Stimulated activated CD4-positive, alpha-beta T cell treated with anti-CD3 and anti-CD28 coated beads, Interleukin-12 subunit alpha, Interleukin-12 subunit beta, amount 100 ng/mL, for 48 hours (primary cell): ENCODE data around the gene DIAPH2.

Experiments used
- DNase-seq, 3 donors: peaks; one replicate each; pipeline ENCODE4 v3.0.0-alpha.2; 2020; ENCODE audit warnings: low read depth in 2 of 3, low spot score in 1 of 3

The DIAPH2 gene

DNA sequence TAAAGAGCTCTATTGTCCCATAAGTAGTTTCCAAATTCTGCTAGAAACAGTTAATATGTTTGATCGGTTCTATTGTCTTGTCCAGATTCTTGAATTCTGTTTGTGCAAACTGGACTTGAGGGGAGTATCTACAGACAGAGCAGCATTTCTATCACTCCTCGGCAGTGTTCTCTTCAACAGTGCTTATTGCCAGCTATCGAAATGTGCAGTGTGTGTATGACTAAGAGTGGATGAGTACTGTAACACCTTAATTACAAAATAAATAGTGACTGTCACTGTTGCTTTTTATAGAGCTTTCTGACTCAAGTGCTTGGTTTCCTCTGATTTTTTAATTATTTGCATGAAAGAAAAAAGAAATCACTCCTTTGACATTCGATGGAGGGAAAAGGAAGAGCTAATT, 473.6 kb downstream of the DIAPH2 start:
- DNase-seq, result no peak

DNA sequence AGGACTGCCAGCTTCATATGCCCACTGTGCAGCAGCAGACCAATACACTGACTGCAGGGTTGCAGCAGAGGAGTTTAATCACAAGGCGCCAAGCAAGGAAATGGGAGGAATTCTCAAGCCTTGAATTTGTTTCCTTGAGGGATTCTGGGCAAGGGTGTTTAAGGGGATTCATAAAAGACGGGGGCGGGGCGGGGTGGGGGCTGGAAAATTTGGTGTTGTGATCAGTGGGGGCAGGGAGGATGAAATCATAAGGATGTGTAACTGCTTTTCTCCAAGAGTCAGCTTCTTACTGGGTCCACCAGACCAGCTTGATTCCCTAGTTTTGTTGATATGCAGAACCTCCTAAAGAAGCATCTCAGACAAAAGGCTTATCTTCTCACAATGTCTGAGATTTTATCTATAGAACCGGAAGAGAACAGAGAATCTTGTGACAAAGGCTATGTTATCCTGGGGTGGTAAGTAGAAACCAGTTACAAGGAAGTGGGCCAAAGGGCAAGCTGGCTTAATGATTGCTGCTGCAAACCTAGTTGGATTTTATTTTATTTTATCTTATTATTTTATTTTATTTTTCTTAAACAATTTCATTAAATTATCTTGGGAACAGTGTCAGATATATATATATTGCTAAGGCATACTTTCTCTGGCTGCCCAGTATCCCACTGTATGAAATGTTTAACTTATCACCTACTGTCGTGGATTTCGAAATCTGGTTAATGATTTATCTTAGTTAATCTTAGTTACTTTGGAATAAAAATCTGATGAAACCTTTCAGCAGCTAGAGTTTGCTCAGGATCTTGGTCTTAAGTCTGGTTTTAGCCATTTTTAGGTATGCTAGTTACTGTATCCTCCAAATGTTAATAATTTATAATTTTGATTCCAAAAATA, 475.5 kb downstream of the DIAPH2 start:
- no peak for DNase-seq

DNA sequence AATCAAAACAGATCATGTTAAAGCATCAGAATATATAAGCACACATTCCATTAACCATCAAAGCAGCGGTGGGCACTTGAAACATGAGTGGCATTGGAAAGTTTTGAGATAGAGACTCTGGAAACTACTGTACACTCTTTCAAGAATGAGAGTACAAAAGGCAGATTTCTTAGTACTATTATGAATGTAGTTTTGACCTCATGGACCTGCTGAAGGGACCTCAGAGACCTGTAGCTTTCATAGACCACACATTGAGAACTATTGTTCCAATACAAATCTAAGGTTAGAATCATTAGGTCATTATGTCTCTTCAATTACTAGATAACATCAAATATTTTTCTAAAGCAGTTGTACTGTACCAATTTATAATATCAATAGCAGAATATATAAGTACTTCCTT, 482.7 kb downstream of the DIAPH2 start:
- DNase-seq, result no peak

DNA sequence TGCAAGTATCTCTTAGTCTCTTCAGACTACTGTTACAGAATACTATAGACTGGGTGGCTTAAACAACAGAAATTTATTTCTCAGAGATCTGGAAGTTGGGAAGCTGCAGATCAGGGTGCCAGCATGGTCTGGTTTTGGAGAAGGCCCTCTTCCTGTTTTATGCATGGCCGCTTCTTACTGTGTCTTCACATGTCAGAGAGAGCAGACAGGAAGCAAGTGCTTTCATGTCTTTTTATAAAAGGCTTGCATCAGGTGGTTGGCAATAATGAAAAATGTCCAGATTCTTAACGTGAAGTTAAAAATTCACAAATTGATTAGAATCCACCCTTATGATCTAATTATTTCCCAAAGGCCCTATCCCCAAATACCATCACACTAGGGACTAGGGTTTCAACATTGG, 484.0 kb downstream of the DIAPH2 start:
- no peak for DNase-seq

DNA sequence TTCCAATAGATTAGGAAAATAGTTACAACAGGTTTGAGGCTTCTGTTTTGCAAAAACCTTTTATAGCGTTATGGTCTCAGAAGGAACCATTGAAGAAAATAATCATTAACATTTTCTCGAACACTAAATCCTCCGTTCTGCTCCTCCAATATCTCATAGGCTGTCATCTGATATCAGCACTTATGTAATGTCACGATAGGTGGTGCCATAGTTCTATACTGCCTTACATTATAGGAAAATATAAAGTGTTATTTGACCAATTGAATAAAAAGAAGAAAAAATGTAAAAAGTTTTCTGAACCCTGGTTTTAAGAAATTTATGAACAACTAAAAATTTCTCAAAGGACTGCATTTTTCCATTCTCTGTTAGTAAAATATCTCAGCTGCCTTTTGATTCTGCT, 490.5 kb downstream of the DIAPH2 start:
- DNase-seq, result no peak

DNA sequence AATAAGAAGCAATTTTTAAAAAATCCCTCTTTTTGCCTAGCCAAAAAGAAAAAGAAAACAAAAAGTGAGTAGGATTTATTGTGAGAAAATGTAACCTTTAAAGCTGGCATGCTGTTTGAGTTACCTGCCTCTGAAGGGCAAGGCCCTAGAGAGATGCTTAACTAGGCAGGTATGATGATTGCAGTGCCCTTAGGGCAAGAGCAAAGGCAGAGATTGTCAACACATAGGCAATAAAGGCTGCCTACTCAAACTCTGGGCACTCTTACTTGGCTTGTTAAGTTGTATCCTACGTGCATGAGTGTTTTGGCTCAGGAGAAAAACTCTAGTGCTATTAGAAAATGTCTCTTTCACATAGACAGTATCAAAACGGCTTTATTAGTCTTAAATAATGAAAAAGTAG, 505.0 kb downstream of the DIAPH2 start:
- DNase-seq, result no peak

DNA sequence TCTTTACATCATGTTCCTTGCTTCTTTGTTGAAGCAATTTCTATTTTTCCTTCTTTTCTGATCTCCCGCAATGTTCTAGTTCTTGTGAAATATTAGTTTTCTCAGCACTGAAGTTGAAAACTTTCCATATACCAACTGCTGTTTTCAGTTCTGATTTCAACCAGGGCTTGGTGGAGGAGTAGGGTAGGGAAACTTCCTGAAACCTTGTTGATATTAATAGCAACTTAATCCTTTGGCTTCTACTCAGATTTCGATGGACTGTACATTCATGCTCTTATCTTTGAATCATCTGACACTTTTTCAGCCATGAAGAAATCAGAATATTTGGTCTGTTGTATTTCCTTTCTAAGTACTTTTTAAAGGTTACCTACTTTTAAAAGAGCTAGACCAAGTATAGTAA, 514.9 kb downstream of the DIAPH2 start:
- DNase-seq, result no peak

DNA sequence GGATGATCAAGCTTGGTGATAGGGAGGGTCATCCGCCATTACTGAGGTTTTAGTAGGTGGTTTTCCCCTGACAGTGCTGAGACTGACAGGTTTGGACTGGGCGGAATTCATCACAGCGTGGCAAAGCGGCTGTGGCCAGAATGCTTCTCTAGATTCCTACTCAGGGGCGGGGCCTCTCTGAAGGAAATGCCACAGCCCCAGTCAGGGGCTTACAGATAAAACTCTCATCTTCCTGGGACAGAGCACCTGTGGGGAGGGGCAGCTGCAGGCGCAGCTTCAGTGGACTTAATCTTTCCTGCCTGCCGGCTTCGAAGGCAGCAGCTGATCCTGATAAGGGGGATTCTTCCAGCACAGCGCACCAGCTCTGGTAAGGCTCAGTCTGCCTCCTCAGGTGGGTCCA, 515.8 kb downstream of the DIAPH2 start:
- no peak for DNase-seq

DNA sequence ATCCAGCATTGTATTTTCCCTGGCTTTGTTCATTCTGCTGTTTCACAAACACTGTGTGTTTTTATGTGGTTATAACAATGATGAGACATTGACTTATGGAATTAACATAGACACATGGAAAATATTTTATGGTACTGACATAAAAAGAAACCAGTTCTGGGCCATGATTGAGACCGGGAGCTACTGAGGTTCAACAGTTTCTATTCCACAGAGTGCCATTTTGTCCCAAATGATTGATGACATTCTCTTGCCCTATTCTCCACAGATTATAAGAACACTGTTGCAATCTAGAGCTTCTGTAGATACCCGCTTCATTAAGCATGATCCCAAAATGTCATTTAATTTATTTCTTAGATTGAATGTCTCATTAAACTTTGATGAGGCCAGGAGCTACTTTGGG, 525.9 kb downstream of the DIAPH2 start:
- DNase-seq, result no peak

DNA sequence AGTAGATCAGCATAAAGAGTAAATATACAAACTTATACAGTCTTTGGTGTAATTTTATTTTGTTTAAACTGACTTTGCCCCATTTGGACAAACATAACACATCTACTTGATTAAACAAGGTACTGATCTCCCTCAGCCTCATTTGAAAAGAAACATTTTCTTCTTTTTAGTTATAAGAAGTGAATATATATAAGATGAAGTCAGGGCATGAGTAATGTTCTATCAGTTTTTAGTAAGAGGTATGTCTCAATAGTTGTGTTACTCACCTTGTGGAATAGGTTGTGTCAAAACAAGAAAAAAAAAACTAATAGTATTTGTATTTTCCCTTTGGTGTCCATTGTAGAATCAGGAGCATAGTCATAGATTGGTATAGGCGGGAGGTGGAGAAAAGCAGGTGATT, 526.4 kb downstream of the DIAPH2 start:
- DNase-seq, result no peak

DNA sequence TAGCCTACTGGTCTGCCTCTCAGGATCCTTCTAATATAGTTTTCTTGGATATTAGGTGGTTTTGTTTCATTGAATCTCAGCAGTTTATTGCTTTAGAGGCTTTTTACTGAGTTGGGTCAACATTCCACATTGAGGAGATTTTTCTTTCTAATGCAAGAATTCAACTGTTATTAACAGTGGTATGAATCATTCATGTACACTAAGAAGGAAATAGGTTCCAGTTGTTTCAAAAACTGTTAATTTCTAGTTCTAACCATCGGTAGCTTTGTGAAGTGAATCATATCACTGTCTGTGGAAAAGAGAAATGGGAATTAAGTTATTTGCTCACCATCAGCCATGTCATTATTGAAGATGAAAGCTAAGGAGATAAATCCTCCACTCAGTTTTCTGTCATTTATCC, 530.5 kb downstream of the DIAPH2 start:
- DNase-seq, result no peak

DNA sequence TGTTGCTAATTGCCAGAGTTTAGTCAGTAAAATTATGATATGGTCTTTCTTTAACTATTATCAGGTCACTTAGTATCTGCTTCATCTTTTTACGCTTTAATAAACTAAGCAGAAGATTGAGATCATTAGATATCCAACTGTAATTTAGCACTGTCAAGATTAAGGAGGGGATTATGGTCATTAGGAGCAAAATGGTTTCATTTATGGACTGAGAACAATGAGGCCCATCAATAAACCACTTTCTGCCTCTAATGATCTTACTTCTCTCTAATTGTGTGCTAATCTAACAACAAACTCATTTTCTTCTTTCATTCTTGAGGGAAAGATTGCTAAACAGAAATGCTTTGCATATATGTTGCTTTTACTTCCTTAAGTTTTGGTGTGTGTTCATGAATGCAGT, 539.5 kb downstream of the DIAPH2 start:
- no peak for DNase-seq

DNA sequence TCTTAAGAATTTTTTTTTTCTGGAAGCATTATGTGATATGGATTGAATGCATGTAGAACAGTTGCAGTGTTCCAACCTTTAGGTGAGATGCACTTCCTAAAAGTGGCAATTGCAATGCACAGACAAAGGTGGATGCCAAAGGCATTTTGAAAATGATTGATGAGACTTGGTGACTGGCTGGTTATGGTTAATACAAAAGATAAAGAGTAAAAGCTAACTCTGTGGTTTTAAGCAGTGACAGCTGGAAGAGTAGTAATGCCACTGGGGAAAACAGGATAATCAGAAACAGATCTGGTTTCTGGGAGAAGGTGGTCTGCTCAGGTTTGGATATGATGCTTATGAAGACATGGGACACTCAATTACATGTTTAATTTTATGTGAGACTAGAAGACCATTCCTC, 544.7 kb downstream of the DIAPH2 start:
- DNase-seq, result no peak

DNA sequence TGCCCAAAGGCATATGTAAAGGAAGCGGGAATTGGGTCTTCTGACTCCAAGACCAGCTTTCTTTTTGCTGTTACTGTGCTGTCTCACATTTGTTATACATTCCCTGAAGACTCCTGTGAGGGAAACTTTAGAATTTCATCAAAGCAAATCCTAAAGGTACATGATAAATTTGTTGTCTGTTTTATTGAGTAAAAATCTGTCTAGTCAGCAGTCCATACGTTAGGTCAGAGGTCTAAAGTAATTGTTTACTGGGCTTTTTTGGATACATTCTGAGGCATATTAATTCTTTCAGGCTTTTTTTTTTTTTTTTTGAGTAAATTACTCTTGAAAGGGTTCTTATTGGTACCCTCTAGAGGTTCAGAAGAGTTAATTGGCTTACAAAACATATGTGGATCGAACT, 546.3 kb downstream of the DIAPH2 start:
- no peak for DNase-seq

DNA sequence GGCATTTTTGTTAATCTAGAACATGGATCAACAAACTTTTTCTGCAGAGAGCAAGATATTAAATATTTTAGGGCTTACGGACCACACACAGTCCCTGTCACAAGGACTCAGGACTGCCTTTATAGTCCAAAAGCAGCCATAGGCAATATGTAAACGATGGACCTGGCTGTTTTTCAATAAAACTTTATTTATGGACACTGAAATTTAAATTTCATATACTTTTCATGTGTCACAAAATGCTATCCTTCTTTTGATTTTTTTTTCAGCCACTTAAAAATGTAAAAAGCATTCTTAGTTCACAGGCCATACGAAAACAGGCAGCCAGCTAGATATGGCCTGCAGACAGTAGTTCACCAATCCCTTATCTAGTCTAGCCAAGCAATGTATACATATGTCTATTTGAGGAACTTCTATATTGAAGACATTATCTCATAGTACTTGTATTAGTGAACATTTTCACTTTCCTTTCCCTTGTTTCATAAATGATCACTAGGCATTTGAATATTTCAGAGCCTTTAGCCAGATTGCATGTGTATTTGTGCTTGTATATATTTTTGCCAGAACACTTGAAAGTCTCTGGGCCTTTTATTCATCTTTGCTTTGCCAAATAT, 549.9 kb downstream of the DIAPH2 start:
- no peak for DNase-seq

DNA sequence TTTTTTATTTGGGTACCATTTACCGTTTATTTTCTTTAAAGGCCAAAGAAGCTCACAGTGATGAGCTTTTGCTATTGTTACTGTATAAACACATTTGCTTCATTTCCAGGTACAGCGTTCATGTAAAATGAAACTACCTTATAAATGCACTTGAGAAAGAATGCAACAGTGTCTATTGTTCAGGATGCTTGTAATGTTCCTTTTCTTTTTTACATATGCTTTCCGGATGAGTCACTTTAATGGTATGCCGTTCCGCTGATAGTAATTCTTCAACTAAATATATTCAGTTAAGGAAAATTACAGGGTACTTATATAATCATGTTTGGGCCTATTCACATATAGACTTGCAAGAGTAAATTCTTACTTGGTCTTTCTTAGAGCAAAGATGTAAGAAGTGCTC, 554.0 kb downstream of the DIAPH2 start:
- no peak for DNase-seq

DNA sequence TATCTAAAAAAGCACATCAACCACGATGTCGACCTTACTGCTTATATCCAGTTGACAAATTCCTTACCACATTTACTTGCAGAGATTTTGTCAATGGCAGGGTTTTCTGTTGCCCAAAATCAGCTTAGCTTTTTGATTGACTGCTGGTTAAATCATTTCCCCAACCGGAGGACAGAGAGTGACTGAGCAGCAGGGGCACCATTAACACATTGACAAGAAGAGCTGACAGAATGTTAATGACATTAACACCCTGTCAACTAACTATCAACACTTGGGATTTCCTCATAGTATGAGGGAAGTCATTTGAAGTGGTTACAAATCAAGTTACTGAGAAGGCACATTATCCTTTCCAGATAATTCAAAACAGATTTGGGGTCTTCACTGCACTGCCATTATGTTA, 567.5 kb downstream of the DIAPH2 start:
- no peak for DNase-seq

DNA sequence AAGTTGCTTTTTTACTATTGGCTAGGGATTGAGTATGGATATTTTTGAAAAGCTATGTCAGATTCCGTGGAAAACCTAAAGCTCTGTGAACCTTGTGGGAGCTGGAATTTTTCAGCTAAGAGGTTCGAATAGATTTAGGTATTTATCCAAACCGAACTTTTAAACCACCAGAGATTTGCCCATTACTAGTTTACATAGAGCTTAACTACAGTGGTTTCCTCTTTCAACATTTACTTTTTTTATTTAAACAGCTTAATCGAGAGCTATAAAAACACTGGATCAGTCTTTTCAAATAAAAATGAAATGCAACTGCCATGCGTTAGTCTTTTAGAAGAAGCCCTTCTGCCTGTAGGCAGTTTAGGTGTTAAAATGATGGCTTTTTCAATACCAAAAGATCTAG, 576.0 kb downstream of the DIAPH2 start:
- DNase-seq, result no peak

DNA sequence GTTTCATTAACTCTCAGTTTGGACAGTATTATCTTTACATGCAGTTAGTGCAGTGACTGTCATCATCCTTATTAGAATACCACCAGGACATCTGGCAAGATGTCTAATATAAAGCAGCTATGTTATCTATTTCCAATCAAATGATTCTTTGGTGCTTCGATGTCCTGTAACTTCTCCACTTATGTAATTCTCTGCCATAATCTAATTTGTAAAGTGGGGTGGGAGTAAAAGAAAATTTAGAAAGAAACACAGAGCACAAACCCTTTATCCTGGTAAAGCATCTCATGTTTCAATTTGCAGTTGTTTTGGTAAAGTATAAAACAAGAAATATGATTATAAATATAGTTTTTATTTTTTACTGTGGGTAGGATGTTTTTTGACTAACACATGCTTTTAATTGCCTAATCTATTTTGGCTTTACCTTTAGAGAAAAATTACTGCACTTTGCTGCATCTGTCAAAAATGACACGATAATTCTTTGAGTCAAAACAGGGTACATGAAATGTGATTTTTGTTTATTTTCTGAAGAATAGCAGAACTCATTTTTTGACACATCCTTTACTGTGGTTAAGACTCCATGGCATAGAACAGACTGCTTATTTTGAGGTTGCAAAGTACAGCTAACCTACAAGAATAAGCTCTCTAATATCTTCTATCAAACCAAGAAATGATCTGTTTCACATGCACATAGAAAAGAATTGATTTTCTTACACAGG, 581.9 kb downstream of the DIAPH2 start:
- no peak for DNase-seq

DNA sequence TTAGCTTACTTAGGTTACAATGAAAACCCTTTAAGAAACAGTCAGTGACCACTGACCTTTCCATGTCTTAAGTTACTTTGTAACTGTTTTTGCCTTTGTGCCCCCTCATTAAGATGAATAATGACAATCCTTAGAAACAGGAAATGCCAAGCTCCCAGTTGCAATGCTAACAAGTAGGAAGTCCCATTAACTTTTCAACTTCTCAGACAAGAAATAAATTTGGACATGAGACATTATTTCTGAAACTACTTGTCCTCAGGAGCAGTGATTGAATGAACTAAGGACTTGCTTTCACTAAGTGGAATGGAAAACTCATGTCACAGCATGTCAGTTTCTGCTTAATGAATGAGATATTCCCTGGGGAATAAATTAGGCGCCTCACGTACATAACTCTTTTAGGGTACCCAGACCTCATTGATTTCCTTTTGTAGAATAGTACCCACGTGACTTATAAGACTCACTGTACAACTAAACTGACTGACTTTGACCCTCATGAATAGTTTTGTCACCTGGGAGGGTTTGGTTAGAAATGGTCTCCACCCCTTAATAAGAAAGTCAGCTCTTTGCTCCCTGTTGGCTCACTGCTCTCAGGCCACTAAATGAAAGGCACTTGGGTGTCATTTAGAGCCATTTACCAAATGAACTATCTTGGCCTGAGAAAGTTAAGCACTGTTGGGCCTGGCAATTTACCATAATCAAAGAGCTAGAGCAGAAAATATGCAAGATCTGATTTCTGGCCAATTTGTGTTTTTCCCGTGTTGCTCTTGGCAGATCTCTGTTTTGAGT, 582.9 kb downstream of the DIAPH2 start:
- DNase-seq, result no peak

DNA sequence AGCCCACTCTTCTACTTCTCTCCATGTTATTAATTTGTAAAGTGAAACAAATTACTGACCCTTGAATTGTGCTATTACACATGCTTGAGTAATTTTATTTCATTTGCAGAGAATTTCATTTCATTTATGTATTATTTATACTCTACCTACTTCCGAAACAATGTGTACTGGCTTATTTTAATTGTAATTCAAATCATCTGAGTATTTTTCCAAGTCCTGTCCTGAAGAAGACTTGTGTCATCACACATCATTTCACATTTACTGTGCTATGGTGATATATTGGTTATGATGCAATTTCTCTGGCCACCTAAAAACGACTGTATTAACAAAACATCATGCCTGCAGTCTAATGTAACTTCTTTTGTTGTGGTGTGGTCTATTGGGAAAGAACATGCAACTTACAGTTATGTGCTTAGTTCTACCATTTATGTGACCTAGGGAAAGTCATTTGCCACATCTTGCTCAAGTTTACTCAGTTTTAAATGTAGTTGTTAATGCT, 583.6 kb downstream of the DIAPH2 start:
- no peak for DNase-seq
